Globus pallidus (tissue), 1 donor: Measurements from ENCODE around the gene TMOD3.
"Not testable (repeated sequence)": the region's sequence is repeated elsewhere in the genome, so short reads cannot be mapped to it uniquely, and the experiment has no call there.

Source experiments
- DNase-seq: peaks from one replicate; pipeline ENCODE4 v3.0.0-alpha.2; 2015; ENCODE audit warnings: low spot score

Gene TMOD3

DNA sequence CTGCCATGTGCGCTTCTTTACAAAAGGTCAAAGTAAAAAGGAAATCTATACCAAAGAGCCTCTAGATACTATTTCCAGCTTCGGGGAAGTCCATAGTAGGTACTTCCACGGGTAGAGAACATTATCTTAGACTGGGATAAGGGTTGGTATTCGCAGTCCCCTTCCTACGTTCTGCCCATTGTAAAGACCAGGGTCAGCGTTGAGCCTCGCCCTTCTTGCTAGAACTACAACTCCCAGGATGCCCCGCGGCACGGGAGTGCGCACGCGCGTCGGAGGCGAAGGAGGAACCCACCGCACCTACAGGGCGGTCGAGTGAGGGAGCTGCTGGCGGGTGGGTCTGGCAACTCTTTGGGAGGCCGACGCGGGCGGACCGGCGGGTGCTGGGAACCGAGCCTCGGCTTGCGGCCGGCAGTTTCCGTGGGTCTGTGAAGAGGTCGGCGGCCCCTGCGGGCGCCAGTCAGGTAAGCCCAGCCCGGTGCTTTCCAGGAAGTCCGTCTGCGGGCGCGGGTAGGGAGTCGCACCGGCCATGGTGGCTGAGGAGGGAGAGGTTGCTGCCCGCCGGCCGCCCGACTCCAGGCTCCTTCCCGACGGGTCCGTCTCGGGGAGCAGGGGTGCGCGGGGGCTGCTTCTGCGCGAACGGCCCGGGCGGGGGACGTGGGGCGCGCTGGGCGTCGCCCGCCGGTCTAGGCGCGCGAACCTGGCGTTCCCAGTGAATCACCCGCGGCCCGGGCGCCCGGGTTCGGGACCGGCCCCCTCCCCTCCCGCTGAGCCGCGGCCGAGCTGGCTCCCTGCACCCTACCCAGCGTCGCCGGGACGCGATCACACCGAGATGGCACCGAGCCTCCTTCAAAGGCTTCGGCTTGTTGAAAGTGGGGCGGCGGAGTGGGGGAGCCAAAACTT lies at the start of gene TMOD3:
Gene TMOD3 (plus strand): TSS at position 278 of the 900 bp plus-strand sequence. CDS start 33,232 bp downstream, outside the sequence.
- peak; percentile 85 for DNase-seq

DNA sequence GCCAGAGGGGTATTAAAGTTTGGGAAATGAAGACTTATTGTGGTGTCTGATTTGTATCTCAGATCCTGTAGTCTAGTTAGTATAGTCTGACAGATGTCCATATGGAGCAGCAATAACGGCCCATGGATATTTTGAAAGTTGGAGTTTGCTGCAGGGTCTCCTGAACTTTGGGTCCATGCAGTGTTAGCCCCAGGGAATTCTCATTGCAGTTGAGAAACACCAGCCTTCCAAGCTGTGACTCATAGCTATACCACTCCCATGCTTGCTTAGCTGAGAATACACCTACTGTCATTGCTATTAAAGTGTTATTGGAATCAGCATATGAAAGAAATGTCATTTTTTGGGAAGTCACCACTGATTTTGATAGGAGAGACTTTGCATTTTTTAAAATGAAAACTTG lies 48.8 kb upstream of the TMOD3 start:
- DNase-seq, result no peak

DNA sequence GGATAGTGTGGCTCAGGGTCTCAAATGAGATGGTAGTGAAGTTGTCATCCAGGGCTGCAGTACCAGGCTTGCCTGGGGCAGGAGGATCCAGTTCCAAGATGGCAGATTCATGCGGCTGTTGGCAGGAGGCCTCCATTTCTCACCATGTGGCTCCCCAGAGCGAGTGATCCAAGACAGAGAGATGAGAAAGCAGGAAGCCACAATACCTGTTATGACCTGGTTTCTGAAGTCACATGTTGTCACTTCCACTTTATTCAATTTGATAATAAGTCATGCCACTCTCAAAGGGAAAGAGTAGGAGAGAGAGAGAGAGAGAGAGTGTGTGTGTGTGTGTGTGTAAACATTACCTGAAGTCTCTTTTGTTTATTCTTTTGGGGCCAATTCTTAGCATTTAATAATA lies 47.9 kb upstream of the TMOD3 start:
- no peak for DNase-seq

DNA sequence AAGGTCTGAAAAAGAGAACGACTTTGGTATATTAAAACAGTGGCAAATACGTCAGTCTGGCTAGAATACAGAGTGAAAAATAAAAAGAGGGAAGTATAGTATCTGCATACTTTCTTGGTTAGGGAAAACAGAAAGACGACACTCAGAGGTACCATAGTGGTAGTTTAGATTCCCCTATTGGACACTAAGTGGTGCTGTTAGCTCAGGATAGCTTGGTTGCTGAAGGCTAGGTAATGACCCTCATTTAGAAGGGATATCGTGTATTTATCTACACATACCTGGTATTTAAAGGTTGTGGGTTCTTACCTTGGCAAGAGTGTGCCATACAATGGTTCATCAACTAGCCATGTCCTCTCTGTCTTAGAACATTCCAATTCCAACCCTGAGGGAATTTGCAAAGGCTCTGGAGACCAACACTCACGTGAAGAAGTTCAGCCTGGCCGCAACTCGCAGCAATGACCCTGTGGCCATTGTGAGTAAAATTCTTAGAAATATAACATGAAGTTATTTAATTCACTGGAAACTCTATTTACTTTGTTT lies 47.0 kb upstream of the TMOD3 start:
- no peak for DNase-seq

DNA sequence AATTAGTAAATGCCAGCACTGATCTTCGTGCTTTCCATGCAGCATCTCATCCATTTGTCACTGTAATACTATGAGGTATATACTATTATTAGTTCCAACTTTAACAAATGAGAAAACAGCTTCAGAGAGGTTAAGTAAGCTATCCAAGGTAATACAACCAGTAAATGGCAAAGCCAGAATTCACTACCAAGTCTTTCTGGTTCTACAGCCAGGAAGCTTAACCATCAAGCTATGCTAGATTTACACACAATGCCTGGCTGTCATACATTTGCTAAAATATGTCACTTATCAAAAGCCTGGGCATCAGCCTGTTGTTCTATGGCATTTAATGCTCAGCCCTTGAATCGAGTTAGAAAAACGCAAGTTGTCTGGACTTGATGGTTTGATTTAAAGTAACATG lies 45.5 kb upstream of the TMOD3 start:
- no peak for DNase-seq

DNA sequence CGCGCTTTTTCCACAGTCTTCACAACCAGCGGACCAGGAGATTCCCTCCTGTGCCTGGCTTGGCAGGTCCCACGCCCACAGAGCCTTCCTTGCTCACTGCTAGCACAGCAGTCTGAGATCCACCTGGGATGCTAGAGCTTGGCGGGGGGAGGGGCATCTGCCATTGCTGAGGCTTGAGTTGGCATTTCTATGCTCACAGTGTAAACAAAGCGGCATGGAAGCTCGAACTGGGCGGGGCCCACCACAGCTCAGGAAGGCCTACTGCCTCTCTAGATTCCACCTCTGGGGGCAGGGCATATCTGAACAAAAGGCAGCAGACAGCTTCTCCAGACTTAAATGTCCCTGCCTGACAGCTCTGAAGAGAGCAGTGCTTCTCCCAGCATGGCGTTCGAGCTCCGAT lies 42.3 kb upstream of the TMOD3 start:
- not testable (repeated sequence) for DNase-seq

DNA sequence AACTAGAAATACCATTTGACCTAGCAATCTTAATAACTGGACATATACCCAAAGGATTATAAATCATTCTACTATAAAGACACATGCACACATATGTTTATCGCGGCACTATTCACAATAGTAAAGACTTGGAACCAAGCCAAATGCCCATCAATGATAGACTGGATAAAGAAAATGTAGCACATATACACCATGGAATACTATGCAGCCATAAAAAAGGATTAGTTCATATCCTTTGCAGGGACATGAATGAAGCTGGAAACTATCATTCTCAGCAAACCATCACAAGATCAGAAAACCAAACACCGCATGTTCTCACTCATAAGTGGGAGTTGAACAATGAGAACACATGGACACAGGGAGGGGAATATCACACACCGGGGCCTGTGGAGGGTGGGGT lies 37.0 kb upstream of the TMOD3 start:
- not testable (repeated sequence) for DNase-seq

DNA sequence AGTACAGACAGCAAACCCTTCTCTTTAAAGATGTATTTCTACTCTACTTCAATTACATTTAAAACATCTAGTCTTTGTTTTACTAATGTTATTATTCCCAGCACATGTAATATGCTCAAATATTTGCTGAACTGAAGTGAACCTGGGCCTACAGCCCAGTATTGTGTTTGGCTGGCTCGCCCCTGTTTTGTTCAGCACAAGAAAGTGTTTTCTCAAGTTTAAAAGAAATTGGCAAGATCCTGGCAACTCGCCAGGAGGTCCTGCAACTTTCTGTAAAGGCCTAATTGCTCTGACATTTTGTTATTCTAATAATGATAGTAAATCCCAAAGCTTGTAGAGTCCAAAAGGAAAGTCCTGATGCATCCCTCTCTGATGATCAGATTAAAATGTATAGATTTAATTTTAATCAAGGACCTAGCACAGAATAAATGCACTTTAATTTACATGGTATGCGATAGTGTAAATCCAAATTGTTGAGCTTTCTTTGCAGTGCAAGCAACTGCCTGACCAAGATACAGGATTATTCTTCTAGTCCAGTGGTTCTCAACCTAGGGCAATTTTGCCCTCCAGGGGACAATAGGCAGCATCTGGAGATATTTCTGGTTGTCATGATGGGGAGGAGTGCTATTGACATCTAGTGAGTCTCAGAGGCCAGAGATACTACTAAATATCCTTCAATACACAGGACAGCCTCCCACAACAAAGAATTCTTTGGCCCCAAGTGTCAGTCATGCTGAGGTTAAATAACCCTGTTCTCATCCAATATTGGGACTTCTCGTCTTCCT lies 35.7 kb upstream of the TMOD3 start:
- peak; percentile 60 for DNase-seq

DNA sequence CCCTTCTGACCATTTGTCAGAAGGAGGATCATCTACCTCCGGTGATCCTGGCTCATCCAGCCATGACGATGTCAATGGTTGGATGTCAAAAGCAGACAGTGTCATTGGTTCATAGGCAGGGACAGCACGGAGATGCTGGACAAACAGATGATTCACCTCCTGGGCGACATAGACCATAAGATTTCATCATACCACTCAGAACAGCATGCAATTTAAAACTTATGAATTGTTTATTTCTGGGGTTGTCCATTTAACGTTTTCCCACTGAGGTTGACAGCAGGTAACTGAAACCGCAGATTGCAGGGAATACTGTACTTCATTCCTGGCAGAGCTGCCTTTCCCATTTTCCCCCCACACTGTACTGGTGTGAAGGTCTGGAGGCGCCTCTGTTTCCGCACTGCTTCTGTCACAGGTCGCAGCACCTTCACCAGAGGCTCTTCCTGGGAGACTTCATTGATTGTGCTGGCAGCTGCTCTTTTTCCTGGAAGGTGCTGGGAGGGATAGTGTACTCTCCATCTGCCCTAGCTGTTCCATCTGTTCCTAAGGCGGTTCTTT lies 32.5 kb upstream of the TMOD3 start:
- no peak for DNase-seq

DNA sequence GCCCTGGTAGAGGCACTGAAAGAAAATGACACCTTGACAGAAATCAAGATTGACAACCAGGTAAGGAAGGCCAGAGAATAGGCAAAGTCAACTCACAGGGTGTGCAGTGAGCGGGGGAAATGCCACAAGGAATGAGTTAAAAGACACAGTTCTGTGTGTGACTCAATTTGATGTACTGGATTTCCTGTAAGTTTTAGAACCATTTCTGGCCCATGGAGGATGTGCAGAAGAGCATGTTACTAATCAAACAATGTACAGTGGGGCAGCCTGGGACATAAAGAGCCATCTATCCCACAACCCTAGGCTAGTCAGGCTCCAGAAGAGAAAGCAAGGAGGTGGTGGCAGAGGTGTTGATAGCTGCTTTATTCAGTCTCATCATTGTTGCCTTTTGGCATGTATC lies 31.2 kb upstream of the TMOD3 start:
- DNase-seq, result no peak

DNA sequence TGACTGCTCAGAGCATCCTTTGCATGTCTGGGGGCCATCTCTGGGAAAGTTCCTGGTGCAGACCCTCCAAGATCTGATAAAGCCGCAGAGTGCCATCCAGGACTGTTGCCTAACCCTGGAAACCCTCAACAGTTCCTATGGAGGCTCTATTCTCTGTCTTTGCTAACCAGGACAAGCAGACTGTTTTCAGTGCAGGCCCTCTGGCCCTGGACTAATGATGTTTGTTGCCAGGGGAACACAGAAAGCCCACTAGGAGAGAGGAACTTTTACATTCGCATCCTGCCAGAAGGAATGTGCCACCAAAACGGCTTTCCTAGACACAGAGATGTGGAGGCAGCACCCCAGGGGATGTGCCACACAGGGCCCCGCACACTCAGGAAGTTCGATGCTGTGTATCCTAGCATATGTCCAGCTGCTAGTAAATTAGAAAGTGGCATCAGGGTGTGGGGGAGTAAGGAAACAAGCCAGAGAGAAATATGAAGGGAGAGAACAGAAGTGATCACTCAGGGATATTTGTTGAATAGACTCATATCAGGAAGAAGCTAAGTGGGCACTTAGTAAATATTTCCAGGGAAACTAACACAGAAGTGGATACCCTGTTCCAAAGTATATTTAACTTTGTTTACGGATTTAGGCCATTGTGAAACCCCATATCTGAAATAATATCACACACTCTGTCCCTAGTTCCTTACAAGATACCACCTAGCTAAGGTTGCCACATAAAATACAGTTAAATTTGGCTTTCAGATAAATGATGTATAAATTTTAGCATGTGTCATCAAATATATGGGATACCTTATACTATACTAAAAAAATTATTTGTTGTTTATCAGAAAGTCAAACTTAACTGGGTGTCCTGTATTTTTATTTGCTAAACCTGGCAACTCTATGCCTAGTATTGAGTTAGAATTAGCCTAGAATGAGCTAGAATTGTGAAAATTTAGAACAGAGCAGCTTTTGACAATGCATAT lies 29.9 kb upstream of the TMOD3 start:
- DNase-seq, result no peak

DNA sequence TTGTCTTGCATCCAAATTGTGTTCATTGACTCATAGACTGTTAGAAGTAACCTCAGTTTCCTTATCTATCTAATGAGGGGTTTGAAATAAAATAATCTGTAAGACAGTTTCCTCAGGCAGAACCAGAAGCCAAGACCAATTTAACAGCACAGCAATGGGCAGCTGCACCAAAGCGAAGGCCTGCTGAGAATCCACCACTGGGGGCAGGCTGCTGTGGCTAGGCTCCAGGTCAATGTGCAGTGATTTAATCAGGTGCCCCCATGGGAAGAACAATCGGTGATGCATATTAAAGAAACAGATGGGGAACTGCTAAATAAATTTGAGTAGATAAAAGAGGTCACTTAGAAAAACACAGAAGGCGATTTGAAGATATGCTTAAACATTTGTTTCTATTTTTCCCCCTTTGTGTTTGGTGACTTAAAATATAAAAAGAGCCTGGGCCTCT lies 28.0 kb upstream of the TMOD3 start:
- peak; percentile 19 for DNase-seq

DNA sequence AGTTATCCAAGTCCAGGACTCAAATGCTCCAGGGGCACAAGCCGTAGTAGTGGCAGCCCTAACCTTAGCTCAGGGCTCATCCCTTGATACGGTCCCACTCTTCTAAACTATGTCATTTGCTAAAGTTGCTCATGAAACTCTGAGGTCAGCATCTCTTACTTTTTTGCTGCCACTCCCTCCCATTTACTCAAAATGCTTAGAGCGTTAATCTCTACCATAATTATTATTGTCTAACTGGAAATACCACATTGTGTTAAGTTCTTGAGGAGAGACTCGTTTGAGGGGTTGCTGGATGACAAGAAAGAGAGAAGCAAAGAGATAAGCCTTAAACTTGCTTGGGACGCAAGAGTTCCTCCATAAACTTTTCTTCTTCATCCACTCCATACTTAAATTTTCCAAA lies 26.9 kb upstream of the TMOD3 start:
- no peak for DNase-seq

DNA sequence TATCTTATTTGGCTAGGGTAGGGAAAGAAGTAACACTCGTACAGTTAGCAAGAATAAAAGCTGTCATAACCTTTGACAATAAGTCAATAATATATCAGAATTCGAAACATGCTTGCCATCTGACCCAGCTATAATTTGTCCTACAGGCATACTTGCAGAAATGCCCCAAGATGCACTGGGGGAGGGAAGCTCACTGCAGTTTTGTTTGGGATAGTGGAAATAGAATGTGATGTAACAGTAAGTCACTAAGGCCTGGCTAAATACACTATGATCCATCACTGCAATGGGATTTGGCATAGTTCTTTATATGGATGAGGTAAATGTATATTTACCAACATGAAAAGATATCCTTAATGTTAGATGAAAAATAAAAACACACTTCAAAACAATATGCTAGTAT lies 25.5 kb upstream of the TMOD3 start:
- no peak for DNase-seq

DNA sequence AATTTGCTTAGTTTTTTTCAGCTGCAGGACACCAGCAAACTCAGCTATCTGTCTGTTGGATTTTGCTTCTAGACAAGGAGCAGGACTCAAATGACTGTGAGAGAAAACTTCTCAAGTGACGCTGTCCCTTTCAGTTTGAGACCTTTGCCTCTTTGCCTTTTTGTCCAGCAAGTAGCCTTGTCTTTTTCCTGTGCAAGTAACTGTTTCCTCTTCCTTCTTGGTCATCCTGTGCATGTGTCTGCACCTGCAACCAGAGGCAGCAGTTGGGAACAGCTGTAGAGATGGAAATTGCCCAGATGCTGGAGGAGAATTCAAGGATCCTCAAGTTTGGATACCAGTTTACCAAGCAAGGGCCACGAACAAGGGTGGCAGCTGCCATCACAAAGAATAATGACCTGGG lies 23.3 kb upstream of the TMOD3 start:
- no peak for DNase-seq

DNA sequence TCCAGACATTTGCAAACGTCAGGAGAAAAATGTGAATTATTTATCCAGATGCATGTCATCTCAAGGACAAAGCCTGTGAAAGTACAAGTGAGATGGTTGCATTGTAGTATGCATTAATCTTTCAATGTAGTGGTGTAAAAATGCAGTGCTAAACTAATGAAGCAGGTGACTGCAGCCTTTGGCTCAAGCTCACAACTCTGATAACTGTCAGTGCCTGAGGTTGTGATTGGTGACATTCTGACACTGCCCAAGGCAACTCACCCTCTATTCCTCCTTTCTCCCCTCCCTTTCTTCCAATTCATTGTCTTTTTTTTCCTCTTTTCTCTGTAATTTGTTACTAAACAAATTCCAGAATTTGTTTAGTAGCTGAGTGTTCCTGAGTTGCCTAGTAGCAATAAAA lies 20.0 kb upstream of the TMOD3 start:
- no peak for DNase-seq

DNA sequence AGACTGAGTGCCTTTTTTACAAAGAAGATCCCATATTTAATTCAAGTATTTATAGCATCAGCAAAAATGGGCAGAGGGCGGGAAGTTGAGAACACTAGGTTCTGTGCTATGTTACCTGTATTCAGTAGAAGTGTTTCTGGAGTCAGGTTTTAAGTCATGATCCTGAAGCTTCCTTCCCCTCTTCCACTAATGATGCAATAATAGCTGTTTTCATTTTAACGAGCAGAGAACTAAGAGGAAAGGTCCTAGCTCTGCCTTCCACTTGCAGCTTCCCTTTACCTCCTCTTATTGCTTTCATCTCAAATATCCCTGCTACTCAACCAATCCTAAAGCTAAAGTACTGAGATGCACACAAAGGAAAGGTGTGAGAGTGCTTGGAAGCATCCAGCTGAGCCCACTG lies 16.9 kb upstream of the TMOD3 start:
- no peak for DNase-seq

DNA sequence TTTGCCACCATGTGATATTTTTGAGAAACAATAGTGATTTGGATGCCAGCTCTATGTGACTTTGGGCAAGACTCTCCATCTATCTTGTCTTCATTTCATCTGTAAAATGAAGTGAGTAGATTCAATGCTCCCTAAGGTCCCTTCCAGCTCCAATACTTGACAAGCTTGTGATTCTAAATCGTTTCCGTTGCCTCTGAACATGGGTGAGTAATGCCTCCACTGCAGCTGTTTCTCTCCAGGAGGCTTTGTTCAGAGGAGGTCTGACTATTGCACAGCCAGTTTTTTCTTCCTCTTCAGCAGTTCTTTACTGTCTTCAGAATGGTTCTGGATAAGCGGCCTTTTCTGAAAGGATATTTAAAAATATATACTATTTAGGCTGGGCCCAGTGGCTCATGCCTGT lies 14.8 kb upstream of the TMOD3 start:
- DNase-seq, result no peak

DNA sequence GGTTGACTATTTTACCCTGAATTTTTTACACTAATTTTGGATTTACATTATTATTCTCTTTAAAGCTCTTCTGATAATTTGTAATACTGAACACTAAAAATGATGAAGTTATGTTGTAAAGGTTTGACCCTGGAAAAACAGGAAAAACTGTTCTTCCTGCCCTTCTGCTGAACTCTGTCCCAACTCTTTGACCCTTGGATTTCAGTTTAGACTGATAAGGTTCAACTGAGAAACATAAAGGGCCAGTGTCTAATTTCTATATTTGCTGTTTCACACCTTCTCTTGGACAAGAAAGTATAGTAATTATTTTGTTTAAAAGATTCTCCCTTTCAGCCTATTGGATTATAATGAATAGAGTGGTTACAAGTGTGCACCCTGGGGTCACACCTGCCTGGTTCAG lies 12.8 kb upstream of the TMOD3 start:
- DNase-seq, result no peak

DNA sequence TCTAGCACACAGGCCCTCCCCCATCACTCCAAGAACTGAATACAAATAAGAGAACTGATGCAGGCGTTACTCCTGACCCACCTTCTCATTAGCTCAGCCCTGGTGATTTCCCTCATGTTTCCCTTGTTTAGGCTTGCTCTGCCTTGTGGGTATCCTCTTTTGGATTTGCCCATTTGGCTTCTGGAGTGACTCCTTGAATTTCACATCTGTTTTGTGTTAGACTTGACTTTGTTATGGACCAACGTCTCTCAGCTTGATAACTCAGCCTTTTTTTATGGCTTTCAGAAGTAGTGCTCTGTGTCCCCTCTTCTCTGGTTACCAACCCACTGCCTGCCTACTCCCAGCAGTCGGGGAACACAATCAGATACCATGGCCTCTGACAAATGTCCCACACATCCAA lies 11.3 kb upstream of the TMOD3 start:
- DNase-seq, result no peak

DNA sequence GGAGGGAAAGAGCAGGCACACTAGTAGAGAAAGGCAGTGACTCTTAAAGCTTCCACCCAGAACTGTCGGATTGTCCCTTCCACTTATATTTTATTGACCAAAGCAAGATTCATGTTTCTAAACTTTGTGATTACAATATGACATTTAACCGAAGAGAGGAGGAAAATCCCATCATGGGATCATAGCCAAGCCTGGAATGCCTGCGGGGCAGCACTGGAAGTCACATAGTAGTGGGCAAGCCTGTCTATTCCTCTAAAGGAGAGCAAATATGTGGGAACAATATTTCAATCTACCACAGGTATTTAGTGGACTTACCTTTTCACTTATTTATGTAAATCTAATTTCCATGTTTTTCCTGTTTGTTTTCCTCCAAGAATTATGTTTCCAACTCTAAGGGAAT lies 3.8 kb upstream of the TMOD3 start:
- DNase-seq, result no peak
